Measurements from ENCODE around the gene MORN5.

- TF ChIP-seq CTCF (IDR thresholded peaks at IDR 0.05; ENCODE audit: poor library complexity, severe bottlenecking) (no peak), MXI1 (conservative IDR thresholded peaks at IDR 0.05; ENCODE audit: poor library complexity, severe bottlenecking) (no peak), EZH2 (IDR thresholded peaks at IDR 0.05; ENCODE audit: borderline replicate concordance, insufficient read depth, low read length, poor library complexity, severe bottlenecking) (no peak), POLR2AphosphoS5 (IDR thresholded peaks at IDR 0.05) (no peak), REST (IDR thresholded peaks at IDR 0.05; ENCODE audit: borderline replicate concordance) (no peak), TAF1 (IDR thresholded peaks at IDR 0.05; ENCODE audit: low read depth) (no peak)
Measured at GRCh38 chr9:122173670-122174069, 14.0 kb downstream of the MORN5 start.

Measured in neural cell (in vitro differentiated cells).